Neural cell (in vitro differentiated cells): Measurements from ENCODE around the gene IFNGR1. TPM values are rescaled to one million over a fixed set of nuclear protein-coding genes. Genes with fewer than 3 reads are reported as not detected.

Experiments
- H2AFZ ChIP-seq: fragments of 200-600, 300-800 bp; sonication (generic), shearing (Covaris generic); 2 replicates; pipeline ENCODE4 v1.6.0; 2014; ENCODE audit warnings: low read depth, mild to moderate bottlenecking, antibody characterized with exemption, low read length, moderate library complexity
- H3F3A ChIP-seq: fragments of 200-600 bp; shearing (Covaris generic); 2 replicates; pipeline ENCODE4 v1.6.1; 2016; ENCODE audit warnings: mild to moderate bottlenecking, moderate library complexity, mixed read lengths, antibody characterized with exemption, low read length; ENCODE audit not compliant: insufficient read depth, poor library complexity, severe bottlenecking
- H3K27ac ChIP-seq: fragments of 200-600, 300-800 bp; sonication (generic), shearing (Covaris generic); 2 replicates; pipeline ENCODE4 v1.5.1; 2014; ENCODE audit warnings: mild to moderate bottlenecking, low read length, moderate library complexity
- H3K27me3 ChIP-seq: fragments of 300-800, 200-600 bp; sonication (generic), shearing (Covaris generic); 2 replicates; pipeline ENCODE4 v1.6.0; 2014; ENCODE audit warnings: mild to moderate bottlenecking, low read depth, low read length, moderate library complexity; ENCODE audit not compliant: insufficient read depth
- H3K36me3 ChIP-seq: fragments of 300-800, 200-600 bp; sonication (generic), shearing (Covaris generic); 2 replicates; pipeline ENCODE4 v1.5.1; 2014; ENCODE audit warnings: mild to moderate bottlenecking, antibody characterized with exemption, low read length, moderate library complexity; ENCODE audit not compliant: insufficient read depth
- H3K4me2 ChIP-seq: fragments of 300-800, 200-600 bp; sonication (generic), shearing (Covaris generic); 2 replicates; pipeline ENCODE4 v1.6.0; 2014; ENCODE audit warnings: mild to moderate bottlenecking, low read length
- H3K4me3 ChIP-seq: fragments of 300-800, 200-600 bp; sonication (generic), shearing (Covaris generic); 2 replicates; pipeline ENCODE4 v1.5.1; 2014; ENCODE audit warnings: mild to moderate bottlenecking, low read length, moderate library complexity
- H3K79me2 ChIP-seq: fragments of 200-600 bp; shearing (Covaris generic); replicated peaks from 2 replicates; pipeline ENCODE4 v1.6.0; 2014; ENCODE audit warnings: mild to moderate bottlenecking, low read length, moderate library complexity; ENCODE audit not compliant: insufficient read depth
- H3K9ac ChIP-seq: fragments of 300-800, 200-600 bp; sonication (generic), shearing (Covaris generic); 2 replicates; pipeline ENCODE4 v1.6.1; 2016; ENCODE audit warnings: mild to moderate bottlenecking, low read length, mixed read lengths
- H3K9me2 ChIP-seq: fragments of 200-600 bp; shearing (Covaris generic); 2 replicates; pipeline ENCODE4 v1.6.1; 2016; ENCODE audit warnings: mild to moderate bottlenecking, low read length, mixed read lengths; ENCODE audit not compliant: insufficient read depth
- H3K9me3 ChIP-seq: fragments of 200-600, 300-800 bp; sonication (generic), shearing (Covaris generic); 2 replicates; pipeline ENCODE4 v1.6.1; 2016; ENCODE audit warnings: mild to moderate bottlenecking, mixed run types, low read length, moderate library complexity, mixed read lengths
- H4K20me1 ChIP-seq: fragments of 200-600 bp; shearing (Covaris generic); 2 replicates; pipeline ENCODE4 v1.6.1; 2016; ENCODE audit warnings: mild to moderate bottlenecking, mixed run types; ENCODE audit not compliant: insufficient read depth
- EP300 ChIP-seq: fragments of 450-650 bp; conservative IDR thresholded peaks from 2 replicates; pipeline ENCODE4 v1.6.1; 2014; ENCODE audit warnings: antibody characterized with exemption, mild to moderate bottlenecking, moderate library complexity; ENCODE audit not compliant: poor library complexity, severe bottlenecking
- EZH2 ChIP-seq: fragments of 200-600, 300-800 bp; shearing (Covaris generic), sonication (generic); IDR thresholded peaks from 2 replicates; pipeline ENCODE4 v1.6.1; 2014; ENCODE audit warnings: antibody characterized with exemption, low read length, borderline replicate concordance, mild to moderate bottlenecking; ENCODE audit not compliant: insufficient read depth, poor library complexity, severe bottlenecking
- MXI1 ChIP-seq: fragments of 450-650 bp; conservative IDR thresholded peaks from 2 replicates; pipeline ENCODE4 v1.6.1; 2014; ENCODE audit warnings: antibody characterized with exemption, mild to moderate bottlenecking; ENCODE audit not compliant: poor library complexity, severe bottlenecking
- POLR2AphosphoS5 ChIP-seq: IDR thresholded peaks from 2 replicates; pipeline ENCODE4 v1.6.1; 2012
- RAD21 ChIP-seq: fragments of 450-650 bp; conservative IDR thresholded peaks from 2 replicates; pipeline ENCODE4 v1.6.1; 2014; ENCODE audit warnings: antibody characterized with exemption, mild to moderate bottlenecking, moderate library complexity
- REST ChIP-seq: IDR thresholded peaks from 2 replicates; pipeline ENCODE4 v1.6.1; 2012; ENCODE audit warnings: borderline replicate concordance
- SMC3 ChIP-seq: fragments of 450-650 bp; conservative IDR thresholded peaks from 2 replicates; pipeline ENCODE4 v1.6.1; 2014; ENCODE audit warnings: antibody characterized with exemption, mild to moderate bottlenecking, moderate library complexity; ENCODE audit not compliant: poor library complexity
- TAF1 ChIP-seq: IDR thresholded peaks from 2 replicates; pipeline ENCODE4 v1.6.1; 2012; ENCODE audit warnings: low read depth
- polyA plus RNA-seq: library from polyadenylated mRNA; depleted of rRNA; stranded (reverse); fragments of >200 nt; gene quantifications from 2 replicates; pipeline ENCODE4 v1.2.3, GENCODE V29; 2014
- TF ChIP-seq, protein P1 (sequence below): fragments of 450-650 bp; IDR thresholded peaks from 2 replicates; pipeline ENCODE4 v1.5.1; 2014; ENCODE audit warnings: antibody characterized with exemption, mild to moderate bottlenecking, moderate library complexity; ENCODE audit not compliant: poor library complexity, severe bottlenecking

IFNGR1 gene
- polyA plus RNA-seq, 1 donor from 2014 or later, result 57.2 TPM

DNA sequence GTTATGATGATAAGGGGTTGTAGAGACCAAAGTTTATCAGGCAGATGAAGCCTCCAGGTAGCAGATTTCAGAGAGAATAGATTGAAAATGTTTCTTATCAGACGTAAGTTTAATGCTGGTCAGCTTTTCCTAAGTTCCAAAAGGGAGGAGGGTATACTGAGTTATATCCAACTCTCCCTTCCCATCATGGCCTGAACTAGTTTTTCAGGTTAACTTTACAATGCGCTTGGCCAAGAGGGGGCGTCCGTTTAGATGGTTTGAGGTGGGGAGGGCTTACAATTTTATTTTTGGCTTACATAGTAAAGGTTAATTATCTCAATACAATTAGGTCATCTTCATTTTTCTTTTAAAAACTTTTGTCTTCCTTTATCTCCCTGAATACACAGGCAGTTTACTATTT is 26.4 kb downstream of the IFNGR1 start:
- Histone ChIP-seq H3F3A (no peaks in the 10 kb centered on the region), H3K9me3 (no peaks in the 10 kb centered on the region), H3K9me2 (no peaks in the 10 kb centered on the region), H3K4me3 (no peak overlapping the region), H4K20me1 (no peaks in the 10 kb centered on the region), H3K27me3 (no peaks in the 10 kb centered on the region), H3K9ac (no peak overlapping the region), H3K4me2 (no peak overlapping the region), H3K36me3 (no peaks in the 10 kb centered on the region), H2AFZ (no peak overlapping the region), H3K79me2 (no peaks in the 10 kb centered on the region), H3K27ac (no peak overlapping the region)
- no peak for TF ChIP-seq SMC3
- no peak for TF ChIP-seq EP300
- no peak for TF ChIP-seq EZH2
- no peak for TF ChIP-seq POLR2AphosphoS5
- no peak for TF ChIP-seq MXI1
- no peak for TF ChIP-seq TAF1
- TF ChIP-seq, protein P1, sequence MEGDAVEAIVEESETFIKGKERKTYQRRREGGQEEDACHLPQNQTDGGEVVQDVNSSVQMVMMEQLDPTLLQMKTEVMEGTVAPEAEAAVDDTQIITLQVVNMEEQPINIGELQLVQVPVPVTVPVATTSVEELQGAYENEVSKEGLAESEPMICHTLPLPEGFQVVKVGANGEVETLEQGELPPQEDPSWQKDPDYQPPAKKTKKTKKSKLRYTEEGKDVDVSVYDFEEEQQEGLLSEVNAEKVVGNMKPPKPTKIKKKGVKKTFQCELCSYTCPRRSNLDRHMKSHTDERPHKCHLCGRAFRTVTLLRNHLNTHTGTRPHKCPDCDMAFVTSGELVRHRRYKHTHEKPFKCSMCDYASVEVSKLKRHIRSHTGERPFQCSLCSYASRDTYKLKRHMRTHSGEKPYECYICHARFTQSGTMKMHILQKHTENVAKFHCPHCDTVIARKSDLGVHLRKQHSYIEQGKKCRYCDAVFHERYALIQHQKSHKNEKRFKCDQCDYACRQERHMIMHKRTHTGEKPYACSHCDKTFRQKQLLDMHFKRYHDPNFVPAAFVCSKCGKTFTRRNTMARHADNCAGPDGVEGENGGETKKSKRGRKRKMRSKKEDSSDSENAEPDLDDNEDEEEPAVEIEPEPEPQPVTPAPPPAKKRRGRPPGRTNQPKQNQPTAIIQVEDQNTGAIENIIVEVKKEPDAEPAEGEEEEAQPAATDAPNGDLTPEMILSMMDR, result no peak
- no peak for TF ChIP-seq REST
- no peak for TF ChIP-seq RAD21

- Histone ChIP-seq H3K79me2 (no peaks in the 10 kb centered on the region), H3K4me3 (no peak overlapping the region), H2AFZ (no peak overlapping the region), H3K27ac (no peak overlapping the region), H3F3A (no peaks in the 10 kb centered on the region), H3K9me2 (no peaks in the 10 kb centered on the region), H3K9ac (no peak overlapping the region), H4K20me1 (no peaks in the 10 kb centered on the region), H3K9me3 (no peaks in the 10 kb centered on the region), H3K4me2 (no peak overlapping the region), H3K27me3 (no peaks in the 10 kb centered on the region), H3K36me3 (no peaks in the 10 kb centered on the region)
- no peak for TF ChIP-seq MXI1
- TF ChIP-seq REST, result no peak
- TF ChIP-seq TAF1, result no peak
- TF ChIP-seq EZH2, result no peak
- TF ChIP-seq, protein P1, result no peak
- no peak for TF ChIP-seq RAD21
- no peak for TF ChIP-seq EP300
- TF ChIP-seq POLR2AphosphoS5, result no peak
- TF ChIP-seq SMC3, result no peak
These were observed 27.5 kb downstream of the IFNGR1 start for GRCh38 chr6:137191670-137192069.
